Measurements from ENCODE around the gene BRD4. TPM values are rescaled to one million over a fixed set of nuclear protein-coding genes. Genes with fewer than 3 reads are reported as not detected.

The BRD4 gene
- total RNA-seq, 2 donors from 2014 or later: 45.6 to 76.0 TPM

- H3K27me3 ChIP-seq (replicated peaks; ENCODE audit: insufficient read depth): no peaks in the 10 kb centered on the region
- peaks cover 21% of the 10 kb centered on the region for H3K4me1 ChIP-seq (replicated peaks)
- intact Hi-C loops (cut with DNase I): loop anchor here (1.0 to 5.0 kb wide), 6 partner anchors 66 to 292 kb away; partner anchors contain the start of gene AKAP8
- peak overlapping the region in 1 of 2 donors; percentile 29 for H3K27ac ChIP-seq
- no peak overlapping the region for H3K4me3 ChIP-seq
- no peak for TF ChIP-seq POLR2AphosphoS5 (IDR thresholded peaks at IDR 0.05)
- TF ChIP-seq, protein P1, sequence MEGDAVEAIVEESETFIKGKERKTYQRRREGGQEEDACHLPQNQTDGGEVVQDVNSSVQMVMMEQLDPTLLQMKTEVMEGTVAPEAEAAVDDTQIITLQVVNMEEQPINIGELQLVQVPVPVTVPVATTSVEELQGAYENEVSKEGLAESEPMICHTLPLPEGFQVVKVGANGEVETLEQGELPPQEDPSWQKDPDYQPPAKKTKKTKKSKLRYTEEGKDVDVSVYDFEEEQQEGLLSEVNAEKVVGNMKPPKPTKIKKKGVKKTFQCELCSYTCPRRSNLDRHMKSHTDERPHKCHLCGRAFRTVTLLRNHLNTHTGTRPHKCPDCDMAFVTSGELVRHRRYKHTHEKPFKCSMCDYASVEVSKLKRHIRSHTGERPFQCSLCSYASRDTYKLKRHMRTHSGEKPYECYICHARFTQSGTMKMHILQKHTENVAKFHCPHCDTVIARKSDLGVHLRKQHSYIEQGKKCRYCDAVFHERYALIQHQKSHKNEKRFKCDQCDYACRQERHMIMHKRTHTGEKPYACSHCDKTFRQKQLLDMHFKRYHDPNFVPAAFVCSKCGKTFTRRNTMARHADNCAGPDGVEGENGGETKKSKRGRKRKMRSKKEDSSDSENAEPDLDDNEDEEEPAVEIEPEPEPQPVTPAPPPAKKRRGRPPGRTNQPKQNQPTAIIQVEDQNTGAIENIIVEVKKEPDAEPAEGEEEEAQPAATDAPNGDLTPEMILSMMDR (IDR thresholded peaks at IDR 0.05): no peak
- TF ChIP-seq POLR2A (IDR thresholded peaks at IDR 0.05): no peak
- DNase-seq (ENCODE audit: low spot score): no peak
- peaks cover 7 to 18% of the 10 kb centered on the region in 2 donors for H3K36me3 ChIP-seq
- 81% methylated on average over 1 of the region's 1 CpG for WGBS
- no peaks in the 10 kb centered on the region for H3K9me3 ChIP-seq
Observed at GRCh38 chr19:15264933-15265206, 67.5 kb downstream of the BRD4 start.

DNA sequence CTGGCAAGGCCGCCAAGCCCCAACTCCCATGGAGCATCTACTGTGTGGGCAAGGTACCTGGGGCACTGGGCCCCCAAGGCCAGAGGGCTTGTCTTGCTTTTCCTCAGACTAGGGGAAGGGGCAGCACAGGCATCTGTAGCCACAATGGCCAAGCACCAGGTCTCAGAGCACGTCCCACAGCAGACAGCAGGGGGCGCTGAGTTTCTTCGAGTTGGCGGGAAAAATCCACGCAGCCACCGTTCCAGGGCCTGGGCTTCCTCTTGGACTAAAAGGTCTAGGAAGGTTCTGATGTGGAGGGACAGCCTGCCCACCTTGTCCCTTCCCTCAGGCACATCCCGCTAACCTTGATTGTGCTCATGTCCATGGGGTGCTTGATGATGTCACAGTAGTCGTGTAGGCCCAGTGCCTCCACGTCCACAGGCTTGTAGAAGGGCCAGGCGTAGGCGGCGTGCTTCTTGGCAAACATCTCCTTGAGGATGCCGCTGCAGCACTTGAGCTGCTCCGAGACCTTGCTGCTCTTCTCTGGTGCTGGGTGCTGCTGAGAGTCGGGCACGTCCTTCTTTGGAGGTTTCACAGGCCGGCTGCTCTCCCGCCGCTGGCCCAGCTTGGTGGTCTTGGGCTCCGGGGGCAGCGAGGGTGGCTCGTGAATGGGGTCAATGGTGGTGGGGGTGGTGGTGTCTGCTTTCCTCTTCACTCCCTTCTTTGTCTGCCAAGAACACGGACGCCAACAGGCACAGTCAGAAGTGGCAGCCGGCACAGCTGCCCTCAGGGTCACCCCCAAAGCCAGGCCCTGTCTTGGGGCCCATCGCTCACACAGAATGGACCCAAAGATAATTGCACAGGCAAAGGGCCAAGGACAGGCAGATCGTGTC, 68.0 kb downstream of the BRD4 start:
- 45% methylated on average over 28 of the region's 28 CpGs for WGBS
- Histone ChIP-seq H3K9me3 (no peaks in the 10 kb centered on the region), H3K4me3 (no peak overlapping the region), H3K27me3 (replicated peaks; ENCODE audit: insufficient read depth) (no peaks in the 10 kb centered on the region), H3K4me1 (replicated peaks) (peaks cover 21% of the 10 kb centered on the region), H3K27ac (peak overlapping the region in 1 of 2 donors; percentile 29), H3K36me3 (peaks cover 7 to 21% of the 10 kb centered on the region in 2 donors)
- intact Hi-C loops (cut with DNase I): loop anchor here (1.0 to 5.0 kb wide), 4 partner anchors 67 to 293 kb away; no protein-coding TSS in a partner anchor
- TF ChIP-seq, protein P1 (IDR thresholded peaks at IDR 0.05): peak; percentile 39 to 83 (median 80)
- TF ChIP-seq POLR2A (IDR thresholded peaks at IDR 0.05) (no peak), POLR2AphosphoS5 (IDR thresholded peaks at IDR 0.05) (peak; percentile 53)
- peak; percentile 61 for DNase-seq (ENCODE audit: low spot score)

DNA sequence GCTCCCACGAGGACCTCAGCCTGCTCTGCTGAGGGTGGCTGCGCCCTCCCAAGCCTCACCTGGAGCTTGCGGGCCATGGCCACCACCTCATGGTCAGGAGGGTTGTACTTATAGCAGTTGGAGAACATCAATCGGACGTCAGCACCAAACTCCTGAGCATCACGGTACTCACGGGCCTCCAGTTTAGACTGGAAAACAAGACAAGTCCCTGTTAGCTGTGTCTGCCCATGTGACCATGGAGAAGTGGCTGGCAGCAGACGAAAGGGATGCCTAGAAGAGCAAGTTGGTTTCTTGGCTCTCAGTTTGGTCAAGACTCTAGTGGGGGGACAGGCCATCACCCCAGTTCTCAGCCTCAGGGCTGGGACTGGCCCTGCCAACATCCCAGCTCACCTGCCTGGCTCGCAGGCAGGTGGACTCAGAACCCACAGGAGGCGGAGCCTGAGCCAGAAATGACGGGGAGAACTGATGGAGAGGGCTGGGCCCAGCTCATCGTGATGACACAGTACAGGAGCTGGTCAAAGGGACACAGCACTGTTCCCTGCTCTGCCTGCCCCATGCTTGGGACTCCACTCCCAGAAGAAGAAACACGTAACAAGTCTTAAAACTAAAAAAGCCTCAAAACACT, 68.9 kb downstream of the BRD4 start:
- Histone ChIP-seq H3K4me3 (no peak overlapping the region), H3K9me3 (no peaks in the 10 kb centered on the region), H3K27ac (peak overlapping the region in 1 of 2 donors; percentile 20), H3K4me1 (replicated peaks) (peaks cover 21% of the 10 kb centered on the region), H3K36me3 (peaks cover 7 to 25% of the 10 kb centered on the region in 2 donors), H3K27me3 (replicated peaks; ENCODE audit: insufficient read depth) (no peaks in the 10 kb centered on the region)
- DNase-seq (ENCODE audit: low spot score): no peak
- 76% methylated on average over 13 of the region's 13 CpGs for WGBS
- intact Hi-C loops (cut with DNase I): loop anchor here (5.0 kb wide), 2 partner anchors 86 to 174 kb away; no protein-coding TSS in a partner anchor
- TF ChIP-seq, protein P1 (IDR thresholded peaks at IDR 0.05): no peak
- TF ChIP-seq POLR2A (IDR thresholded peaks at IDR 0.05): no peak
- no peak for TF ChIP-seq POLR2AphosphoS5 (IDR thresholded peaks at IDR 0.05)

GRCh38 chr19:15262011-15262410, 70.3 kb downstream of the BRD4 start:
- intact Hi-C loops (cut with DNase I): loop anchor here (5.0 kb wide), 2 partner anchors 85 to 175 kb away; no protein-coding TSS in a partner anchor
- no peak for DNase-seq (ENCODE audit: low spot score)
- TF ChIP-seq POLR2A (IDR thresholded peaks at IDR 0.05) (no peak), POLR2AphosphoS5 (IDR thresholded peaks at IDR 0.05) (no peak)
- TF ChIP-seq, protein P1 (IDR thresholded peaks at IDR 0.05): no peak
- H3K27me3 ChIP-seq (replicated peaks; ENCODE audit: insufficient read depth): no peaks in the 10 kb centered on the region
- peaks cover 18% of the 10 kb centered on the region for H3K4me1 ChIP-seq (replicated peaks)
- H3K4me3 ChIP-seq: no peak overlapping the region
- 88% methylated on average over 4 of the region's 4 CpGs for WGBS
- peaks cover 9 to 25% of the 10 kb centered on the region in 2 donors for H3K36me3 ChIP-seq
- no peak overlapping the region for H3K27ac ChIP-seq
- no peaks in the 10 kb centered on the region for H3K9me3 ChIP-seq

Data from prostate gland (tissue), 2 donors.